ENCODE measurements around the gene EEPD1. TPM values are rescaled to one million over a fixed set of nuclear protein-coding genes. Genes with fewer than 3 reads are reported as not detected.

The EEPD1 gene
- total and polyA plus RNA-seq, 12 donors: 6.0 to 29.0 (median 9.4) TPM

DNA sequence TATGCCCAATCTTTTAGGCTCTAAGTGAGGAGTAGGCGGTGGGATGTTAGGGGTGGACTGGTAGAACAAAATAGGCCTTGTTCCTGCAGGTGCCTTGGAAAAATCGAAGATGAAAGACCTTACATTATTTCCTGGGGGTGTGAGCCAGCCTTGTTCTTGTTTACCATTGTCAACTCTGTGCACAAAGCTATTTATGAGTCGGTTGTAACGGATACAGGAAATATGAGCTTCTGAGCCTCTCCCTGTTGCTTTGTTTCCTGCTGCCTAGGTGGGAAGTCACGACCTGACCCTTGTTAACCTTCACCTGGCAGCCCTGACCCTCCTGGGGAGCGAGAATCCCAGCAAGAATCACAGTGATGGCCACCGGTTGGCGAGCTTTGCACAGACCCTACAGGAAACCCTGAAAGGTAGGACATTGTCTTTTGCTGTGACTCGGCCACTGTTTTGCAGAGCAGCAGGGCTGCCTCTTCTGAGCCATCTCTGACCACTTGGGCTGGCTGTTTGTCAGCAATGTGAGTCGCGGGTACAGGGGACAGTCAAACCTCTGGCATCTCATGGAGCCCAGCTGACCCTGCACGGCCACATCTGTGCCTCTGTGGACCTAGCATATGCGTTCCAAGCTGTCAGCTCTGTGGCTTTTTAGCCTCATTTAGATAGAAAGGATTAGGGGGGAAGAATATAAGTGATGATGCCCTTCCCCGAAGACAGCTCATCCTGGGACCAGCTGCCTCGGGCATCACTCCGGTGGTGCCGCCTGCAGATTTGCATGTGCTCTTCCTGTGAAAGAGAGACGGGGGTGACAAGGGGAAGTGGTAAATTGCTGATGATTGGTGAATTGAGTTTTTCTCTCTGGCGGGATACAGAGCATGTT lies 134.6 kb downstream of the EEPD1 start:
- peaks cover 11 to 19% of the 10 kb centered on the region in 2 donors for H3K4me1 ChIP-seq (replicated peaks in 1 of 2)
- H3K27me3 ChIP-seq: no peaks in the 10 kb centered on the region
- no peak for TF ChIP-seq POLR2A (IDR thresholded peaks at IDR 0.05)
- TF ChIP-seq, protein P1, sequence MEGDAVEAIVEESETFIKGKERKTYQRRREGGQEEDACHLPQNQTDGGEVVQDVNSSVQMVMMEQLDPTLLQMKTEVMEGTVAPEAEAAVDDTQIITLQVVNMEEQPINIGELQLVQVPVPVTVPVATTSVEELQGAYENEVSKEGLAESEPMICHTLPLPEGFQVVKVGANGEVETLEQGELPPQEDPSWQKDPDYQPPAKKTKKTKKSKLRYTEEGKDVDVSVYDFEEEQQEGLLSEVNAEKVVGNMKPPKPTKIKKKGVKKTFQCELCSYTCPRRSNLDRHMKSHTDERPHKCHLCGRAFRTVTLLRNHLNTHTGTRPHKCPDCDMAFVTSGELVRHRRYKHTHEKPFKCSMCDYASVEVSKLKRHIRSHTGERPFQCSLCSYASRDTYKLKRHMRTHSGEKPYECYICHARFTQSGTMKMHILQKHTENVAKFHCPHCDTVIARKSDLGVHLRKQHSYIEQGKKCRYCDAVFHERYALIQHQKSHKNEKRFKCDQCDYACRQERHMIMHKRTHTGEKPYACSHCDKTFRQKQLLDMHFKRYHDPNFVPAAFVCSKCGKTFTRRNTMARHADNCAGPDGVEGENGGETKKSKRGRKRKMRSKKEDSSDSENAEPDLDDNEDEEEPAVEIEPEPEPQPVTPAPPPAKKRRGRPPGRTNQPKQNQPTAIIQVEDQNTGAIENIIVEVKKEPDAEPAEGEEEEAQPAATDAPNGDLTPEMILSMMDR (IDR thresholded peaks at IDR 0.05): no peak
- intact Hi-C loops (cut with DNase I): no loop called here
- no peak overlapping the region for H3K4me3 ChIP-seq
- DNase-seq: peak in 1 of 7 donors; percentile 49
- WGBS, 4 donors: 59 to 85% (median 66%) methylated on average over 19 of the region's 19 CpGs
- H3K27ac ChIP-seq: peak overlapping the region in 1 of 5 donors; percentile 44
- H3K9me3 ChIP-seq (replicated peaks in 1 of 3): no peaks in the 10 kb centered on the region
- no peaks in the 10 kb centered on the region for H3K36me3 ChIP-seq (replicated peaks in 1 of 2)

DNA sequence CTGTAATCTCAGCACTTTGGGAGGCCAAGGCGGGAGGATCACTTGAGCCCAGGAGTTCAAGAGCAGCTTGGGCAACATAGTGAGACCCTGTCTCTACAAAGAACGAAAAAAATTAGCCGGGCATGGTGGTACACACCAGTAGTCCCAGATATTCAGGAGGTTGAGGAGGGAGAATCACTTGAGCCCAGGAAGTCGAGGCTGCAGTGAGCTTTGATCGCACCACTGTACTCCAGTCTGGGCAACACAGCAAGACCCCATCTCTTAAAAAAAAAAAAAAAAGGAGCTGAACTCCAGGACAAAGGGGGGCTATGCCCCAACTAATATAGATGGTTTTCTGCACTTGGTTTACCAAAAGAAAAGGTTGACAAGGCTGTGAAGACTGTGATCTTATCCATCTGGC lies 135.4 kb downstream of the EEPD1 start:
- 89 to 98% (median 98%) methylated on average over 5 of the region's 5 CpGs for WGBS, 4 donors
- Histone ChIP-seq H3K4me1 (replicated peaks in 1 of 2) (peaks cover 11 to 20% of the 10 kb centered on the region in 2 donors), H3K27me3 (no peaks in the 10 kb centered on the region), H3K36me3 (replicated peaks in 1 of 2) (no peaks in the 10 kb centered on the region), H3K9me3 (replicated peaks in 1 of 3) (no peaks in the 10 kb centered on the region), H3K27ac (no peak overlapping the region), H3K4me3 (no peak overlapping the region)
- intact Hi-C loops (cut with DNase I): no loop called here
- no peak for DNase-seq
- TF ChIP-seq, protein P1 (IDR thresholded peaks at IDR 0.05): no peak
- TF ChIP-seq POLR2A (IDR thresholded peaks at IDR 0.05): no peak

DNA sequence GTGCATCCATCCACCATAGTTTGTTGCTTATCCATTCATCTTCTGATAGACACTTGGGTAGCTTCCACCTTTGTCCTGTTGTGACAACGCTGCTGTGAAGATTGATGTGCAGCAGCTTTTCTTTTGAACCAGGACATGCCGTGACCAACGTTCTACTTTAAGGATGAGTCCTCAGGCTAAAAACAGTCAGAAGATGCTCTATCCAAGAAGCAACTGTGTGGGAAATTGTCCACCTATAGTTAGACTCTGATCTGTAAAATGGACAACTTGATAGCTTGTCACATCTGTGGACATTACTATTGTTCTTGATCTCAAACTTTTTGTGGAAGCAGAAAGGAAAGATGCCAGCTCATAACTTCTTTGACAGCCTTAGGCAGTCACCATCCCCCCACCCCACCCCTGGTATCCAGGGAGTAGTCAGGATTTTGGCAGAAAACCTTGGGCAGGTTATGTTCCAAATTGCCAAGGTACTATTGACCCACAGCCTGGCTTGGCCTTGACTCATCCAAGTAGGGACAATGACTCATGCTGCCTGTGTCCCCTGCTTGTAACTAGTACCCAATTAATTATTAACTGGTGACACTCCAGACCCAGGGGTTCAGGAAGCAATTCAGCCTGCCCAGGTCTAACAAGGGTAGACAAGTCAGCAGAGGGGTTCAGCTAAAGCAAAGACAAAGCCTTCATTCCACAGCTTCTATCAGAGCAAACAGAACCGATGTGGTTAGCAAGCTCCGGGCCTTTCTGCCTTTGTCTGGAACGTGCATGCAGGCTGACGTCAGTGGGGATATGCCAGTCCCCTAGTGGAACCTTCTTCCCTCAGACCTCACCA lies 137.0 kb downstream of the EEPD1 start:
- H3K9me3 ChIP-seq (replicated peaks in 1 of 3): no peaks in the 10 kb centered on the region
- H3K27me3 ChIP-seq: no peaks in the 10 kb centered on the region
- no peak overlapping the region for H3K4me3 ChIP-seq
- intact Hi-C loops (cut with DNase I): loop anchor here (2.0 kb wide), 1 partner anchor 305 kb away; no protein-coding TSS in a partner anchor
- DNase-seq: peak in 2 of 7 donors; percentile 21 to 49
- WGBS, 4 donors: 72 to 76% (median 75%) methylated on average over 3 to 7 of the region's 7 CpGs
- H3K4me1 ChIP-seq (replicated peaks in 1 of 2): peaks cover 11 to 20% of the 10 kb centered on the region in 2 donors
- H3K27ac ChIP-seq: peak overlapping the region in 1 of 5 donors; percentile 21
- TF ChIP-seq, protein P1 (IDR thresholded peaks at IDR 0.05): no peak
- TF ChIP-seq POLR2A (IDR thresholded peaks at IDR 0.05): no peak
- H3K36me3 ChIP-seq (replicated peaks in 1 of 2): no peaks in the 10 kb centered on the region
